MM.1S (cell line): ENCODE measurements around the gene CHRNG.

Experiments
- DNase-seq: peaks from one replicate; pipeline ENCODE4 v3.0.0-alpha.2; 2015
- H2AFZ ChIP-seq: fragments of 300-600 bp; sonication (generic); 2 replicates; pipeline ENCODE4 v1.6.0; 2016; ENCODE audit warnings: antibody characterized with exemption, low read length
- H3F3A ChIP-seq: fragments of 300-600 bp; sonication (generic); 2 replicates; pipeline ENCODE4 v1.6.1; 2016; ENCODE audit warnings: mild to moderate bottlenecking, antibody characterized with exemption, low read length, moderate library complexity, mixed read lengths; ENCODE audit not compliant: insufficient read depth
- H3K27ac ChIP-seq: fragments of 300-600 bp; sonication (generic); 2 replicates; pipeline ENCODE4 v1.5.1; 2016; ENCODE audit warnings: mild to moderate bottlenecking, low read length
- H3K27me3 ChIP-seq: fragments of 300-600 bp; sonication (generic); replicated peaks from 2 replicates; pipeline ENCODE4 v1.6.0; 2016; ENCODE audit warnings: low read length; ENCODE audit not compliant: insufficient read depth
- H3K36me3 ChIP-seq: fragments of 300-600 bp; sonication (generic); replicated peaks from 2 replicates; pipeline ENCODE4 v1.6.1; 2016; ENCODE audit warnings: mild to moderate bottlenecking, low read length, mixed read lengths; ENCODE audit not compliant: insufficient read depth
- H3K4me1 ChIP-seq: fragments of 300-600 bp; sonication (generic); 2 replicates; pipeline ENCODE4 v1.6.1; 2016; ENCODE audit warnings: low read length, mixed read lengths
- H3K4me2 ChIP-seq: fragments of 300-600 bp; sonication (generic); 2 replicates; pipeline ENCODE4 v1.6.0; 2016; ENCODE audit warnings: low read depth, low read length
- H3K4me3 ChIP-seq: fragments of 300-600 bp; sonication (generic); 2 replicates; pipeline ENCODE4 v1.5.1; 2016; ENCODE audit warnings: low read length, mixed read lengths
- H3K79me2 ChIP-seq: fragments of 300-600 bp; sonication (generic); 2 replicates; pipeline ENCODE4 v1.6.1; 2016; ENCODE audit warnings: mixed run types, low read length, mixed read lengths
- H3K9ac ChIP-seq: fragments of 300-600 bp; sonication (generic); 2 replicates; pipeline ENCODE4 v1.6.1; 2016; ENCODE audit warnings: low read length, mixed read lengths
- H3K9me2 ChIP-seq: fragments of 300-600 bp; sonication (generic); replicated peaks from 2 replicates; pipeline ENCODE4 v1.6.1; 2016; ENCODE audit warnings: mild to moderate bottlenecking, low read length, mixed read lengths; ENCODE audit not compliant: insufficient read depth
- H3K9me3 ChIP-seq: fragments of 300-600 bp; sonication (generic); replicated peaks from 2 replicates; pipeline ENCODE4 v1.6.1; 2016; ENCODE audit warnings: mild to moderate bottlenecking, low read length, mixed read lengths; ENCODE audit not compliant: insufficient read depth
- H4K20me1 ChIP-seq: fragments of 300-600 bp; sonication (generic); 2 replicates; pipeline ENCODE4 v1.6.1; 2016; ENCODE audit warnings: mild to moderate bottlenecking, low read length, moderate library complexity, mixed read lengths; ENCODE audit not compliant: insufficient read depth
- CTCF ChIP-seq: fragments of 300-600 bp; sonication (generic); IDR thresholded peaks from 2 replicates; pipeline ENCODE4 v1.5.1; 2016; ENCODE audit warnings: antibody characterized with exemption, low read length, mixed read lengths
- EZH2 ChIP-seq: fragments of 300-600 bp; sonication (generic); optimal IDR thresholded peaks from 2 replicates; pipeline ENCODE3; 2017; ENCODE audit warnings: low read depth, mild to moderate bottlenecking, antibody characterized with exemption, low read length, mixed read lengths
- EZH2phosphoT487 ChIP-seq: fragments of 300-600 bp; sonication (generic); IDR thresholded peaks from 2 replicates; pipeline ENCODE4 v1.6.1; 2018; ENCODE audit warnings: antibody characterized with exemption, low read length

The CHRNG gene

GRCh38 chr2:232542715-232543467 is 3.4 kb downstream of the CHRNG start:
- Histone ChIP-seq H3K27ac (no peak overlapping the region), H3K4me3 (no peak overlapping the region), H2AFZ (no peak overlapping the region), H3F3A (no peaks in the 10 kb centered on the region), H3K4me2 (no peak overlapping the region), H3K4me1 (no peaks in the 10 kb centered on the region), H3K9me2 (no peaks in the 10 kb centered on the region), H3K27me3 (peaks cover 5% of the 10 kb centered on the region; the same call in 1 of the 2 replicates), H3K9ac (no peak overlapping the region), H3K9me3 (no peaks in the 10 kb centered on the region), H3K36me3 (no peaks in the 10 kb centered on the region), H3K79me2 (no peaks in the 10 kb centered on the region), H4K20me1 (no peaks in the 10 kb centered on the region)
- DNase-seq, result no peak
- TF ChIP-seq EZH2, result no peak
- no peak for TF ChIP-seq CTCF
- TF ChIP-seq EZH2phosphoT487, result no peak

GRCh38 chr2:232543491-232543890 is 4.0 kb downstream of the CHRNG start:
- Histone ChIP-seq H2AFZ (no peak overlapping the region), H3K36me3 (no peaks in the 10 kb centered on the region), H3K79me2 (no peaks in the 10 kb centered on the region), H3F3A (no peaks in the 10 kb centered on the region), H3K4me2 (no peak overlapping the region), H3K27me3 (peaks cover under 1% of the 10 kb centered on the region; the same call in 1 of the 2 replicates), H3K9me2 (no peaks in the 10 kb centered on the region), H3K4me3 (no peak overlapping the region), H3K9me3 (no peaks in the 10 kb centered on the region), H3K4me1 (no peaks in the 10 kb centered on the region), H3K27ac (no peak overlapping the region), H4K20me1 (no peaks in the 10 kb centered on the region), H3K9ac (no peak overlapping the region)
- DNase-seq, result no peak
- TF ChIP-seq EZH2 (no peak), EZH2phosphoT487 (no peak), CTCF (no peak)

GRCh38 chr2:232543928-232544631 is 4.6 kb downstream of the CHRNG start:
- Histone ChIP-seq H3F3A (no peaks in the 10 kb centered on the region), H3K9ac (no peak overlapping the region), H3K9me2 (no peaks in the 10 kb centered on the region), H3K4me2 (no peak overlapping the region), H4K20me1 (no peaks in the 10 kb centered on the region), H3K36me3 (no peaks in the 10 kb centered on the region), H2AFZ (no peak overlapping the region), H3K4me3 (no peak overlapping the region), H3K27ac (no peak overlapping the region), H3K4me1 (no peaks in the 10 kb centered on the region), H3K27me3 (no peaks in the 10 kb centered on the region), H3K79me2 (no peaks in the 10 kb centered on the region), H3K9me3 (no peaks in the 10 kb centered on the region)
- DNase-seq, result no peak
- TF ChIP-seq CTCF, result no peak
- no peak for TF ChIP-seq EZH2phosphoT487
- TF ChIP-seq EZH2, result no peak
